Rectal smooth muscle tissue (tissue), 1 donor: ENCODE data around the gene ADORA1.

Experiments used
- H3K27ac ChIP-seq: one replicate; pipeline ENCODE4 v1.7.0; 2013; ENCODE audit warnings: low read depth, low read length, inconsistent platforms
- H3K27me3 ChIP-seq: one replicate; pipeline ENCODE4 v1.7.0; 2013; ENCODE audit warnings: low read length; ENCODE audit not compliant: control insufficient read depth, insufficient read depth
- H3K36me3 ChIP-seq: one replicate; pipeline ENCODE4 v1.7.0; 2013; ENCODE audit warnings: low read length; ENCODE audit not compliant: control insufficient read depth, insufficient read depth
- H3K4me1 ChIP-seq: one replicate; pipeline ENCODE4 v1.7.0; 2013; ENCODE audit warnings: low read length; ENCODE audit not compliant: control insufficient read depth, insufficient read depth
- H3K4me3 ChIP-seq: one replicate; pipeline ENCODE4 v1.7.0; 2013; ENCODE audit warnings: low read length
- H3K9ac ChIP-seq: one replicate; pipeline ENCODE4 v1.7.0; 2013; ENCODE audit warnings: low read length

The ADORA1 gene

DNA sequence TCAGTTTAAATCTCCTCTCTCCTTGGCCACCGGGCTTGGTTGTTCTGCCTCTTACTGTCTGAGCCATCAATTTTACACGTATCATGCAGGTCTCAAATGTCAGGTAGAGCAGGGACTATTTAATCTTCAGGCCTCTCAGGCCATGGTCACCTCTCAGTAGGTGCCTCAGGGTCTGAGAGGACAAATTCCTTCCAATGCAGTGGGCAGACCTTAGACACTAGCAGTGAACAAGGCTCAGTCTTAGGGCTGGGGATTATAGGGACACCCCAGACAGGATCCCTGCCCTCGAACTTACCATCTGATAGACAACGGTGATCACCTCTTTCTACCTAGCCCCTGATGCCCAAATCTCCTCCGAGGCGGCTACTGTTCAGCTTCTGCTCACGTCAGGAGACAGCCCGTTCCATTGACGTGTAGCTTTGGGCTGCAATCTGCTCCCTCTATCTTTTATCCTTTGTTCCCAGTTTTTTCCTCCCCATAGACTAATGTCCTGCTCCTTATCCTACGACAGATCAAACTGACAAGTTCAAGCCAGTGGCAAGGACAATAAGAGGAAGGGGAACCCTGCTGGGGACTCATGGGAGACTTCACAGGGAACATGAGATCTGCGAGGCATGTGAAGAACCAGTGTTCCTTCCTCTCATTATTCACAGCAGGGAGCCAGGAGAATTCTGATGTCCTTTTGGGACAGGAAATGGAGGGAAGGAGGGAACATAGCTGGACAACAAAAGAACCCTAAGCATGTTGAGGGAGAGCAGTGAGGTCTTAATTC lies 40.3 kb upstream of the ADORA1 start:
- no peaks in the 10 kb centered on the region for H3K4me1 ChIP-seq
- H3K36me3 ChIP-seq = no peaks in the 10 kb centered on the region
- H3K27me3 ChIP-seq = no peaks in the 10 kb centered on the region
- H3K27ac ChIP-seq = no peak overlapping the region
- H3K9ac ChIP-seq = no peak overlapping the region
- H3K4me3 ChIP-seq = no peak overlapping the region

DNA sequence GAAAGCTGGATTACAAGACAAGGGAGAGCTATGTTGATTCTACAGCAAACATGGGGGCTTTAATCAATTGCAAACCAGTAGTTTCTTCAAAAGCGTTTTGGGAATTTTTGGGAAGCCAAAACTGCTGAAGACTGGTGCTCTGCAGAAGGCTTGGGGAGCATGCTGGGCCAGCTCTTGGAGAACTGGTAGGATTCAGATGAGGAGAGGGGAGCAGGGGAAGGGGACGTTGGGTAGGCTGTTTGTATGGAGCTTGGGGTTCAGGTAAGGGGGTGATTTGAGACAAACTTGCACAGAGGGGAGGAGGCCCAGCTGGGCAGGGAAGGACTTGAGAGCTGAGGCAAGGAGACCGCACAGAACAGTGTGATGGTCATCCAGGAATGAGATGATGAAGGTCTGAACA lies 39.1 kb upstream of the ADORA1 start:
- H3K9ac ChIP-seq = no peak overlapping the region
- H3K4me1 ChIP-seq = no peaks in the 10 kb centered on the region
- H3K36me3 ChIP-seq = no peaks in the 10 kb centered on the region
- H3K4me3 ChIP-seq = no peak overlapping the region
- H3K27me3 ChIP-seq = no peaks in the 10 kb centered on the region
- no peak overlapping the region for H3K27ac ChIP-seq

DNA sequence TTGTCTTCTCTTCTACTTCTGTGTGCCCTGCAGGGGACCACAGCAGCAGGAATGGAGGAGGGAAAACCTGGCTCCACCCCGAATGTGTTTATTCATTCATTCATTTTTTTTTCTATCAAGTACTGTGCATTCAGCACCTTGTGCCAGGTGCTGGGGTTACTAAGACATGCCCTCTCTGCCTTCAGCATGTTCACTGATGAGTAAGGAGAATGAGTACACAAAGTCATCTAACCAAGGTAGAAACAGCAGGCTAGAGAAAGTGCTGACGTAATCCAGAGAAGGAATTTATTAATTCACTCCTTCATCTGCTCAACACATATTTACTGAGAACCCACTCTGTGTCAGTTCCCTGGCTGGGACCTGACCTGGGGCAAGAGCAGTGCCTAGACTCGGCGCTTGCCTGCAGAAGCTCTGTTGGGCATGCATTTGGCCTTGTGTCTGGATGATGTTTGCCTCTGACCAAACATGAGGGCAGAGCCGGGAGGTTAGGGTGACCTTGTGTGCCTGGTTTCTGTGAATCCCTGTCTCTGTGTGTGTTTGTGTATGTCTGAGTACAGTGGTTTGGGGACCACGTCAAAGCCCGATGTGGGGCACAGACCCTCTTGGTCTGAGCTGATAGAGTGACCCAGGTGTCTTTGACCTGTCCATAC lies 38.4 kb upstream of the ADORA1 start:
- no peaks in the 10 kb centered on the region for H3K27me3 ChIP-seq
- no peak overlapping the region for H3K9ac ChIP-seq
- no peaks in the 10 kb centered on the region for H3K4me1 ChIP-seq
- no peak overlapping the region for H3K4me3 ChIP-seq
- no peaks in the 10 kb centered on the region for H3K36me3 ChIP-seq
- H3K27ac ChIP-seq = no peak overlapping the region

DNA sequence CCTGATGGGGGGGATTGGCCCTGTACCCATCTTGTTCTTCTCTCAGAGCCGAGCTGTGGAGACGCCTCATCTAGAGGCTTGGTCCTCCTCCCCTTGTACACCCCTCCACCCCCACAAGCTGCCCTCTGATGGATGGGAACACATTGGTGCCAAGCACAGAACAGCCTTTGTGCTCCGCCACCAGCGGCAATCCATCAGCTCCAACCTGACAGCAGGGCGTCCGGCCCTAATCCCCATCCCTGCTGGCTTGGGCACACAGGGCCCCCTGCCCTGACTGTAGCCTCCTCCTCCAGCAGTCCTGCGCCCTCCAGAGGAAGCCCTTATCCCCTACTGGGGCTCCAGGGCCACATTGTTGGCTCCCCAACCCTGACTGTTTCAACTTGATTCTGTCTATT lies 37.9 kb upstream of the ADORA1 start:
- Histone ChIP-seq H3K27me3 (no peaks in the 10 kb centered on the region), H3K4me1 (no peaks in the 10 kb centered on the region), H3K36me3 (no peaks in the 10 kb centered on the region), H3K27ac (no peak overlapping the region), H3K4me3 (no peak overlapping the region), H3K9ac (no peak overlapping the region)

DNA sequence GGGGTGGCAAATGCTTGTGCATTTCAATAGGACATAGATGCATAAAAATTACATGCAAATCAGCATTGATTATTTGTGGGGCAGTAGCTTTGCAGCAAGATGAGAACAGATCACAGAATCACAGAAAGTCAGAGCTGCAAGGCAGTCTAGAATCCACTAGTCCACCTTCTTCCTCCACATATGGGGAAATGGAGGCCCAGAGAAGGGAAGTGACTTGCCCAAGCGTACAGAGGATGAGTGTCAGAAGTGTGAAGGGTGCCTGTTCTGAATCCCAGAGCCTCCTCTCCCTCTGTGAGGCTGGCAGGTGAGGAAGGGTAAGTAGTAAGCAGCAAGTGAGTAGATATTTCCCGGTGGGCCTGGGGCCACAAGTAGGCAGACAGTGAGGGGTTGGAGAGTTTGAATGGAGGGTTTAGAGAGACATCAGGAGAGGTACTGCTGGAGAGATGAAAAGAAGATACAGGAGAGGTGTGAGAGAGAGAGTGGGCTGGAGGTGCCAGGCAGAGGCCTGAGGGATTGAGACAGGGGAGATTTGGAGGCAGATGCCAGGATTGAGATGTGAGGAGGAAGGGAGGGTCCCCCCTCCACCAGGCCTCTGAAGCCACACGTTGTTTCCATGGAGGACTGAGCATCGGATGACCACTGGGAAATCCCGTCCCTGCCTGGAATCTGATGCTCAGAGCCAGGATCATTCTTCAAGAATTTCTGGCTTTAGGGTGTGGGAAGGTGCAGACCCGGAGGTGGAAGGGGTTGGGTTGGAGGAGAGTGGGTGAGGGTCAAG lies 36.9 kb upstream of the ADORA1 start:
- Histone ChIP-seq H3K27ac (no peak overlapping the region), H3K36me3 (no peaks in the 10 kb centered on the region), H3K4me3 (no peak overlapping the region), H3K9ac (no peak overlapping the region), H3K4me1 (no peaks in the 10 kb centered on the region), H3K27me3 (no peaks in the 10 kb centered on the region)

- Histone ChIP-seq H3K27me3 (no peaks in the 10 kb centered on the region), H3K4me1 (no peaks in the 10 kb centered on the region), H3K36me3 (no peaks in the 10 kb centered on the region), H3K9ac (no peak overlapping the region), H3K27ac (no peak overlapping the region), H3K4me3 (no peak overlapping the region)
Measured at GRCh38 chr1:203091199-203091477, 36.4 kb upstream of the ADORA1 start.

DNA sequence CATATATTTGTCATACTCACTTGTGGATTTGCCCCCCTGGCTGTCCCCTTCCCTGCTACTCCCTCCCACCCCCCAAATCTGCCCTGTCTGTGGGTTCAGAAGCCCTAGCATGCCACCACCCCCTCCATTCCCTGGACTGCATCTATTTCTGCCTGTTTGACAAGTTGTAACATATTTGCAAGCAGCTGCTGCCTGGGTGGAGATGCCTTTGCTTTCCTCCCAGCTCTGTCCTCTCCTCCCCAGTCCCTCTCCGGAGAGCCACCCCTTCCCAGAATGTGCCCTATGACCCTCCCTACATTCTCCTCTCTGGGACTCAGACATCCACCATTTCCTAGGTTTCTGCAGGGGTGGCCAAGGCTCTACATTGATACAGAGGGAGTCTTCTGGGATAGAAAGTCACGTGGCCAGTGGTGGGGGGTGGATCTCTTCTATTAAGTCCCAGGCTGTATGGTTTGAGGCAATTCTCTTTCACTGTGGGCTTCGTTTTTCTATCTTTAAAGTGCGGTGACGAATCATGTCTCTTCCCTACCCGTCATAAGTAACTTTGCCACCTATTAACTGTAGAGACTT lies 35.7 kb upstream of the ADORA1 start:
- Histone ChIP-seq H3K4me1 (no peaks in the 10 kb centered on the region), H3K4me3 (no peak overlapping the region), H3K36me3 (no peaks in the 10 kb centered on the region), H3K9ac (no peak overlapping the region), H3K27me3 (no peaks in the 10 kb centered on the region), H3K27ac (no peak overlapping the region)

- Histone ChIP-seq H3K36me3 (no peaks in the 10 kb centered on the region), H3K27me3 (no peaks in the 10 kb centered on the region), H3K4me3 (no peak overlapping the region), H3K4me1 (no peaks in the 10 kb centered on the region), H3K27ac (no peak overlapping the region), H3K9ac (no peak overlapping the region)
Measured at GRCh38 chr1:203093754-203094410, 33.6 kb upstream of the ADORA1 start.

DNA sequence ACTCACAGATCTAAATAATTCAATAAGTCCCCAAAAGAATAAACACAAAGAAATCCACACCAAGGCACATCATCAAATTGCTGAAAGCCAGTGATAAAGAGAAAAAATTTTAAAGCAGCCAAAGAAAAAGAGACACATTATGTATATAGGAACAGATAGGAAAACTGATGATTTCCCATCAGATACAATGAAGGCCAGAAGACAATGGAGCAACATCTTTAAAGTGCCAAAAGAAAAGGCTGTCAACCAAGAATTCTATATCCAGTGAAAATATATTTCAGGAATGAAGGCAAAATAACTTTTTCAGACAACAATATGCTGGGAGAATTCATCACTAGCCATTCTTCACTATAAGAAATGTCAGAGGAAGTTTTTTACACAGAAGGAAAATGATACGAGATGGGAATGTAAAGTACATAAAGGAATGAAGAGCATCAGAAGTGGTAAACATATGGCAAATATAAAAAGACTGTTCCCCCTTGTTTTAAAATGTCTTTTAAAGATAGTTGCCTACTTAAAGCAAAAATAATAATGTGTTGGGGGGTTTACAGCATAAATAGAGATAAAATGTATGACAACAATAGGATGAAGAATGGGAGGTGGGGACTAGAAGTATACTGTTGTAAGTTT lies 32.4 kb upstream of the ADORA1 start:
- Histone ChIP-seq H3K4me1 (no peaks in the 10 kb centered on the region), H3K36me3 (no peaks in the 10 kb centered on the region), H3K4me3 (no peak overlapping the region), H3K9ac (no peak overlapping the region), H3K27me3 (no peaks in the 10 kb centered on the region), H3K27ac (no peak overlapping the region)

- H3K27ac ChIP-seq = no peak overlapping the region
- H3K27me3 ChIP-seq = no peaks in the 10 kb centered on the region
- H3K4me1 ChIP-seq = no peaks in the 10 kb centered on the region
- H3K9ac ChIP-seq = no peak overlapping the region
- H3K4me3 ChIP-seq = no peak overlapping the region
- no peaks in the 10 kb centered on the region for H3K36me3 ChIP-seq
Measured at GRCh38 chr1:203096566-203096965, 31.0 kb upstream of the ADORA1 start.

GRCh38 chr1:203097001-203097400 lies 30.5 kb upstream of the ADORA1 start:
- H3K27ac ChIP-seq = no peak overlapping the region
- no peaks in the 10 kb centered on the region for H3K4me1 ChIP-seq
- no peaks in the 10 kb centered on the region for H3K27me3 ChIP-seq
- H3K4me3 ChIP-seq = no peak overlapping the region
- H3K36me3 ChIP-seq = no peaks in the 10 kb centered on the region
- no peak overlapping the region for H3K9ac ChIP-seq

DNA sequence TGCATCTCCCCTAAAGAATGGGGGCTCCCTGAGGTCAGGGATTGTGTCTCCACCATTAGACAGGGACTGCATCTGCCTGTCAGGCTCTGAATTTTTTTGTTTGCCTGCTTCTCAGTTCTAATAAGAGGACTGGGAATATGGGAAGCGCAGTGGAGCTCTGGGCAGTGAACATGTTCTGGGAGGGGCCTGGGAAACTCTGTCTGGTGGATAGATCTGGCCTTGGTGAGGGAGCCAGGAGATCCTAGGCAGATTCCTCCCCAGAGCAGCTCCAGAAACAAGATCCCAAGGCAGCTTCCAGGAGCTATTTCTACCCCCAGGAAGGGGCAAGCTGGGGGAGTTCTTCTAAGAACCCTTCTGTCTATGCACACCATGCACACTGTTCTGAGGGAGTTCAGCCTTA lies 29.1 kb upstream of the ADORA1 start:
- Histone ChIP-seq H3K4me3 (no peak overlapping the region), H3K9ac (no peak overlapping the region), H3K4me1 (no peaks in the 10 kb centered on the region), H3K27me3 (no peaks in the 10 kb centered on the region), H3K36me3 (no peaks in the 10 kb centered on the region), H3K27ac (no peak overlapping the region)
